ENCODE results near the gene ETFA. TPM values are rescaled to one million over a fixed set of nuclear protein-coding genes. Genes with fewer than 3 reads are reported as not detected.

The ETFA gene
- total and polyA plus RNA-seq, 2 of the 8 experiments (the other 6 are each of a cell fraction or from before 2014, with no cell fraction given) = 60.9 to 90.0 TPM

DNA sequence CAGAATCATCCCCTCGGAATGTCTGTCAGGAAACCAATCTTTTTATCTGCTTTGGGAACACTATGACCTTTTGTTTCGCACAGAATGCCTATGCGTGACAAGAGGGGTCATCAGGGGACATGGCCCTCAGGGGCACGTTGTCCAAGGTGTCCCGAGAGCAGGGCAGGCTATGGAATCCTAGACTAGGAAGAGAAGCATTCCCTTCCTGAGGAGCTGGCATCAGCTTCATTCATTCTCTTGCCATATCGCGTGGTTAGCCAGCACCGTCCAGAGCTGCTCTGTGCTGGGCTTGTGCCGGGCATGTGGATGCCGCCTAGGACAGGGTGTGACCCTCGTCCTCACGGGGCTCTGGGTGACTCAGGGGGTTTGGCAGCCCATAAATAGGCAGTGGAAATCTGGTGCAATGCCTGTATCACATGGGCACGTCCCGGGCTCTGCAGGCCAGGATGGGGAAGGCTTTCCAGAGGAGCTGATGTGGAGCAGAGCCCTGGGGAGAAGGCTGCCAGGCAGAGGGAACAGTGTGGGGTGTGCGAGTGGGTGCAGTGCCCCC, 133.7 kb downstream of the ETFA start:
- Histone ChIP-seq H2AK5ac (ENCODE audit: low read depth, low read length) (no peak overlapping the region), H3K4me3 (ENCODE audit: extremely low read depth in 1 of 4, insufficient read depth in 2 of 4, low read depth in 3 of 4, low read length in 4 of 4) (no peak overlapping the region), H3K36me3 (ENCODE audit: control insufficient read depth in 2 of 4, insufficient read depth in 4 of 4, low read length in 3 of 4) (no peaks in the 10 kb centered on the region), H3K4me2 (ENCODE audit: insufficient read depth in 1 of 2, low read depth in 2 of 2, low read length in 2 of 2) (no peak overlapping the region), H4K20me1 (replicated peaks in 1 of 2; ENCODE audit: control insufficient read depth in 1 of 2, insufficient read depth in 2 of 2, low read length in 2 of 2) (no peaks in the 10 kb centered on the region), H3K79me2 (ENCODE audit: control insufficient read depth in 1 of 2, insufficient read depth in 2 of 2, low read length in 2 of 2) (no peaks in the 10 kb centered on the region), H2AFZ (ENCODE audit: low read length) (no peak overlapping the region), H2BK20ac (ENCODE audit: low read length) (no peak overlapping the region), H3K23me2 (ENCODE audit: low read depth, low read length) (no peaks in the 10 kb centered on the region), H3K23ac (ENCODE audit: insufficient read length) (no peak overlapping the region), H3K56ac (replicated peaks; ENCODE audit: insufficient read length, low read depth, low read length) (no peak overlapping the region), H3K9ac (replicated peaks in 1 of 4; ENCODE audit: extremely low read depth in 1 of 4, low read depth in 3 of 4, low read length in 3 of 4) (no peak overlapping the region), H3K18ac (ENCODE audit: extremely low read depth, low read length) (no peak overlapping the region), H3K27me3 (replicated peaks in 1 of 4; ENCODE audit: control insufficient read depth in 3 of 4, extremely low read depth in 1 of 4, insufficient read depth in 3 of 4, low read length in 3 of 4) (no peaks in the 10 kb centered on the region; a peak in 1 of 7 replicates), H3K9me3 (ENCODE audit: insufficient read depth in 2 of 2, low read depth in 1 of 2, low read length in 1 of 2) (no peaks in the 10 kb centered on the region), H3K4me1 (replicated peaks in 1 of 4; ENCODE audit: control insufficient read depth in 3 of 4, insufficient read depth in 4 of 4, low read length in 3 of 4) (0 out of 7 replicates have a peak, but pooled peaks cover 0 to 3% (median 0%) of the 10 kb centered on the region in 4 experiments), H4K91ac (replicated peaks; ENCODE audit: insufficient read length, low read length) (no peak overlapping the region), H2BK120ac (replicated peaks; ENCODE audit: low read depth, low read length) (no peak overlapping the region), H4K5ac (ENCODE audit: insufficient read length, low read depth, low read length) (no peak overlapping the region), H2BK15ac (ENCODE audit: low read length) (no peak overlapping the region), H2BK5ac (ENCODE audit: low read depth, low read length) (no peak overlapping the region), H3K4ac (replicated peaks; ENCODE audit: insufficient read length, low read depth, low read length) (no peak overlapping the region), H3K79me1 (ENCODE audit: low read depth, low read length) (no peaks in the 10 kb centered on the region), H2BK12ac (ENCODE audit: low read depth, low read length) (no peak overlapping the region), H4K8ac (ENCODE audit: extremely low read depth, insufficient read depth, low read length) (no peak overlapping the region; the same call in 1 of the 2 replicates), H3K27ac (ENCODE audit: low read depth, low read length) (no peak overlapping the region), H3K14ac (ENCODE audit: insufficient read length) (no peak overlapping the region)
- POLR2A ChIA-PET (ENCODE audit: partially characterized antibody) = no interaction called here
- FAIRE-seq (no peak), DNase-seq (ENCODE audit: low read depth in 1 of 2, low spot score in 2 of 2) (no peak)
- CTCF ChIA-PET (ENCODE audit: partially characterized antibody) = interaction anchor here (1.0 to 4.5 kb wide), 6 partner anchors 8 to 39 kb away, joined by 3 to 23 read pairs (median 4); no protein-coding TSS in a partner anchor
- TF ChIP-seq BCL11A (IDR thresholded peaks at IDR 0.05; ENCODE audit: low read depth in 2 of 2, low read length in 2 of 2) (no peak), CBX5 (IDR thresholded peaks at IDR 0.05; ENCODE audit: low read depth, low read length) (no peak), BACH1 (IDR thresholded peaks at IDR 0.05; ENCODE audit: low read length) (no peak)
- TF ChIP-seq, protein P1, sequence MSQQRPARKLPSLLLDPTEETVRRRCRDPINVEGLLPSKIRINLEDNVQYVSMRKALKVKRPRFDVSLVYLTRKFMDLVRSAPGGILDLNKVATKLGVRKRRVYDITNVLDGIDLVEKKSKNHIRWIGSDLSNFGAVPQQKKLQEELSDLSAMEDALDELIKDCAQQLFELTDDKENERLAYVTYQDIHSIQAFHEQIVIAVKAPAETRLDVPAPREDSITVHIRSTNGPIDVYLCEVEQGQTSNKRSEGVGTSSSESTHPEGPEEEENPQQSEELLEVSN (IDR thresholded peaks at IDR 0.05) = no peak
- 82% methylated on average over 15 of the region's 15 CpGs; no CpG with 5 or more reads in 1 of the 2 experiments for WGBS, 2 experiments (ENCODE audit: extremely low coverage in 1 of 2, insufficient coverage in 1 of 2, insufficient read length in 1 of 2, insufficient replicate concordance in 2 of 2, low coverage in 1 of 2, low lambda C conversion rate in 2 of 2, missing lambda C conversion rate in 1 of 2)

Measured in H1 (cell line).